Kidney (tissue), 14 donors: ENCODE measurements around the gene EDA. TPM values are rescaled to one million over a fixed set of nuclear protein-coding genes. Genes with fewer than 3 reads are reported as not detected.

Experiments used
- DNase-seq, 5 donors: peaks; one replicate each; pipeline ENCODE4 v3.0.0-alpha.2; 2013 to 2020
- FAIRE-seq: peaks from 2 replicates; lab custom pipeline; 2012; peaks lifted over from hg19 to GRCh38; lab: Jason Lieb, UNC
- H3K27ac ChIP-seq, 2 donors: one replicate each; pipeline ENCODE4 v1.7.0; 2013; ENCODE audit warnings: low read depth in 2 of 2, low read length in 2 of 2, inconsistent platforms in 1 of 2
- H3K27me3 ChIP-seq: one replicate; pipeline ENCODE4 v1.7.1; 2013; ENCODE audit warnings: low read length, inconsistent platforms; ENCODE audit not compliant: control insufficient read depth, insufficient read depth
- H3K36me3 ChIP-seq, 3 donors: one replicate each; pipeline versions ENCODE4 v1.7.0 to v1.7.1; 2013; ENCODE audit warnings: low read length in 3 of 3, control low read depth in 1 of 3, inconsistent platforms in 1 of 3; ENCODE audit not compliant: insufficient read depth in 3 of 3, control insufficient read depth in 2 of 3
- H3K4me1 ChIP-seq, 3 donors: one replicate each; pipeline versions ENCODE4 v1.7.0 to v1.7.1; 2013; ENCODE audit warnings: low read length in 3 of 3, inconsistent platforms in 1 of 3, low read depth in 1 of 3; ENCODE audit not compliant: control insufficient read depth in 2 of 3, insufficient read depth in 2 of 3
- H3K4me3 ChIP-seq, 3 donors: one replicate each; pipeline versions ENCODE4 v1.7.0 to v1.8.1; 2013; ENCODE audit warnings: low read length in 3 of 3, control low read depth in 1 of 3, inconsistent platforms in 1 of 3
- H3K9ac ChIP-seq, 3 donors: one replicate each; pipeline versions ENCODE4 v1.7.0 to v1.7.1; 2013; ENCODE audit warnings: low read length in 3 of 3, control low read depth in 1 of 3, inconsistent platforms in 1 of 3
- H3K9me3 ChIP-seq, 3 donors: one replicate each; pipeline versions ENCODE4 v1.7.0 to v1.7.1; 2013; ENCODE audit warnings: low read length in 3 of 3, control low read depth in 1 of 3, inconsistent platforms in 1 of 3; ENCODE audit not compliant: control insufficient read depth in 2 of 3, insufficient read depth in 1 of 3
- CTCF ChIP-seq: IDR thresholded peaks from 3 replicates; pipeline ENCODE4 v1.5.1; 2012; ENCODE audit warnings: mild to moderate bottlenecking, moderate library complexity, borderline replicate concordance; ENCODE audit not compliant: insufficient read depth; ENCODE audit errors: extremely low read depth
- intact Hi-C: fragments of 100-400 bp; cut with DNase I; formaldehyde crosslinking; loops from one replicate; pipeline ENCODE4 v1.11.1; 2022
- polyA plus RNA-seq: library from polyadenylated mRNA; stranded (reverse); fragments of 350-450 nt; fragmentation: Illumina TruSeq; extraction: RNeasy Lipid Tissue Mini Kit (QIAGEN cat#74804); gene quantifications from one replicate; pipeline ENCODE4 v1.2.3, GENCODE V29; 2014; ENCODE audit warnings: low read depth, low replicate concordance; ENCODE audit not compliant: insufficient read depth
- total RNA-seq: library from RNA; stranded (reverse); fragmentation: NEBNext Ultra II Directional; extraction: Animal tissue kit (Norgen Biotek cat#: 25700); gene quantifications from one replicate; pipeline ENCODE4 v1.2.1, GENCODE V29; 2021
- donor health status: control.
- donor health status: control.
- donor health status: control.
- donor health status: control.
- donor health status: control.
- donor health status: DM: yes; HTN: yes; CAD: no.
- donor health status: Normal renal cell carcinoma (clear cell type).

Gene EDA
- total and polyA plus RNA-seq, 2 donors from 2014 or later: 2.9 to 4.2 TPM

GRCh38 chrX:70043685-70044084, 427.8 kb downstream of the EDA start:
- intact Hi-C loops: no loop called here
- no peaks in the 10 kb centered on the region for H3K4me1 ChIP-seq
- no peaks in the 10 kb centered on the region for H3K36me3 ChIP-seq
- no peak overlapping the region for H3K9ac ChIP-seq
- no peaks in the 10 kb centered on the region for H3K27me3 ChIP-seq
- FAIRE-seq (no peak), DNase-seq (no peak)
- H3K27ac ChIP-seq: no peak overlapping the region
- H3K9me3 ChIP-seq: no peaks in the 10 kb centered on the region
- no peak overlapping the region for H3K4me3 ChIP-seq
- TF ChIP-seq CTCF: no peak

- TF ChIP-seq CTCF: no peak
- no peak overlapping the region for H3K9ac ChIP-seq
- no peaks in the 10 kb centered on the region for H3K9me3 ChIP-seq
- H3K4me1 ChIP-seq: no peaks in the 10 kb centered on the region
- intact Hi-C loops: no loop called here
- no peak overlapping the region for H3K4me3 ChIP-seq
- FAIRE-seq (no peak), DNase-seq (no peak)
- H3K27ac ChIP-seq: no peak overlapping the region
- H3K36me3 ChIP-seq: no peaks in the 10 kb centered on the region
- no peaks in the 10 kb centered on the region for H3K27me3 ChIP-seq
Measured at GRCh38 chrX:70044541-70045245, 428.8 kb downstream of the EDA start.

- no peaks in the 10 kb centered on the region for H3K4me1 ChIP-seq
- no peak overlapping the region for H3K4me3 ChIP-seq
- H3K9me3 ChIP-seq: no peaks in the 10 kb centered on the region
- TF ChIP-seq CTCF: no peak
- no peaks in the 10 kb centered on the region for H3K36me3 ChIP-seq
- no peak overlapping the region for H3K9ac ChIP-seq
- no peak overlapping the region for H3K27ac ChIP-seq
- no peaks in the 10 kb centered on the region for H3K27me3 ChIP-seq
- intact Hi-C loops: no loop called here
- FAIRE-seq (no peak), DNase-seq (no peak)
Measured at GRCh38 chrX:70046978-70047377, 431.1 kb downstream of the EDA start.

- Histone ChIP-seq H3K4me3 (no peak overlapping the region), H3K9me3 (no peaks in the 10 kb centered on the region), H3K27ac (no peak overlapping the region), H3K27me3 (no peaks in the 10 kb centered on the region), H3K4me1 (no peaks in the 10 kb centered on the region), H3K36me3 (no peaks in the 10 kb centered on the region), H3K9ac (no peak overlapping the region)
- no peak for TF ChIP-seq CTCF
- FAIRE-seq (no peak), DNase-seq (no peak)
- intact Hi-C loops: no loop called here
Measured at GRCh38 chrX:70049406-70049805, 433.5 kb downstream of the EDA start.
